Measurements from ENCODE around the gene CFAP91. TPM values are rescaled to one million over a fixed set of nuclear protein-coding genes. Genes with fewer than 3 reads are reported as not detected.

The CFAP91 gene
- total RNA-seq, 1 donor from 2014 or later = 0.59 TPM

DNA sequence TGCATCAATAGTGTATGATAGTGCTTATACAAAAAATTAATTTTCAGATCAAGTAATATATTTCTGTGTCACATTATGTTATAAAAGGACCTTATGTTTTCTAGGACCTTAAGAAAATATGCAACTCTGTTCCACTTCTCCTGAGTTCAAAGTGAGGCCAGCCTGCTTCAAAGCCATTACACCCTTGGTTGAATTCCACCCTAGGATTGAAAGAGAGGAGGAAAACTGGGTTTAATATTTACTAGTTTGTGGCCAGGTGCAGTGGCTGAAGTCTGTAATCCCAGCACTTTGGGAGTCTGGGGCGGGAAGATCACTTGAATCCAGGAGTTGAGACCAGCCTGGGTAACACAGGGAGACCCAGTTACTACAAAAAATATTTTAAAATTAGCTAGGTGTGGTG, 46.2 kb downstream of the CFAP91 start:
- H3K36me3 Mint-ChIP-seq (ENCODE audit: unreplicated experiment) = no peaks in the 10 kb centered on the region
- H3K27ac Mint-ChIP-seq (ENCODE audit: unreplicated experiment) = no peak overlapping the region
- no peak for DNase-seq
- no peak for TF ChIP-seq CTCF (IDR thresholded peaks at IDR 0.05; ENCODE audit: partially characterized antibody, unreplicated experiment)
- peaks cover 2% of the 10 kb centered on the region for H3K27me3 Mint-ChIP-seq (ENCODE audit: unreplicated experiment)
- peaks cover under 1% of the 10 kb centered on the region for H3K9me3 Mint-ChIP-seq (ENCODE audit: unreplicated experiment)
- no peak overlapping the region for H3K4me3 Mint-ChIP-seq (ENCODE audit: unreplicated experiment)
- no peaks in the 10 kb centered on the region for H3K4me1 Mint-ChIP-seq (ENCODE audit: low read depth, unreplicated experiment)

DNA sequence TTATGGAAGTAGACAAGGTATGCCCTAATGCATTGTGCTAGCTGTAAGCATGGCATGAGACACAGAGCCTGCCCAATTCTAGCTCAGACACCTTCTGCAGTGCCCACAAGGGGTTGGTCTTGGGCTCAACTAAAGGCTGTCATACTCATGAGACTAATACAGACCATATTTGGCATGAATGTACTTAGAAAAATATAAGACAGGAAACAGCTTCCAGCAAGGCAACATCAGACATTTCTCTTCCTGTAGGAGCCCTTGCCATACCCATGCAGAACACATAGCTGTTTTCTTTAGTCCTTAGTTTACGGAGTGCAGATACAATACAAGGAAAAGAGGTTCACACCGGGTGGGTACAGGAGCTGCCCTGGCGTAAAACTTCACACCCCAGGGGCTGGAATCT, 48.6 kb downstream of the CFAP91 start:
- TF ChIP-seq CTCF (IDR thresholded peaks at IDR 0.05; ENCODE audit: partially characterized antibody, unreplicated experiment) = no peak
- Mint-ChIP-seq H3K4me3 (ENCODE audit: unreplicated experiment) (no peak overlapping the region), H3K27ac (ENCODE audit: unreplicated experiment) (no peak overlapping the region), H3K36me3 (ENCODE audit: unreplicated experiment) (no peaks in the 10 kb centered on the region), H3K4me1 (ENCODE audit: low read depth, unreplicated experiment) (no peaks in the 10 kb centered on the region), H3K9me3 (ENCODE audit: unreplicated experiment) (peaks cover 2% of the 10 kb centered on the region), H3K27me3 (ENCODE audit: unreplicated experiment) (peaks cover 2% of the 10 kb centered on the region)
- no peak for DNase-seq

Other genes with a start within 250 kb of the CFAP91 start
- 22.8 TPM for gene TMEM39A, start 239.4 kb upstream of the CFAP91 start, total RNA-seq (ENCODE audit: unreplicated experiment)
- gene POGLUT1, start 234.1 kb upstream of the CFAP91 start, total RNA-seq (ENCODE audit: unreplicated experiment) = 17.4 TPM
- gene TIMMDC1, start 204.5 kb upstream of the CFAP91 start, total RNA-seq (ENCODE audit: unreplicated experiment) = 75.4 TPM
- gene CD80, start 143.4 kb upstream of the CFAP91 start, total RNA-seq (ENCODE audit: unreplicated experiment) = not detected
- 1.1 TPM for gene ADPRH, start 123.5 kb upstream of the CFAP91 start, total RNA-seq (ENCODE audit: unreplicated experiment)
- gene PLA1A, start 105.1 kb upstream of the CFAP91 start, total RNA-seq (ENCODE audit: unreplicated experiment) = not detected
- 1.4 TPM for gene POPDC2, start 42.4 kb upstream of the CFAP91 start, total RNA-seq (ENCODE audit: unreplicated experiment)
- 38.0 TPM for gene COX17, start 25.6 kb upstream of the CFAP91 start, total RNA-seq (ENCODE audit: unreplicated experiment)
- not detected for gene NR1I2, start 79.1 kb downstream of the CFAP91 start, total RNA-seq (ENCODE audit: unreplicated experiment)